GM18499 (cell line): ENCODE data around the gene FKBP2.

Source experiments
- ATAC-seq: cut with Tn5 transposase; IDR thresholded peaks from one replicate; pipeline ENCODE4 v1.9.1; 2021; ENCODE audit warnings: moderate number of reproducible peaks; ENCODE audit not compliant: insufficient read depth, unreplicated experiment

FKBP2 gene

GRCh38 chr11:64278576-64279190 lies 37.8 kb downstream of the FKBP2 start:
- ATAC-seq = no peak

- no peak for ATAC-seq
Measured at GRCh38 chr11:64281957-64282770, 41.3 kb downstream of the FKBP2 start.

GRCh38 chr11:64283092-64283491 lies 42.2 kb downstream of the FKBP2 start:
- no peak for ATAC-seq

- ATAC-seq = peak; percentile 38
Measured at GRCh38 chr11:64284048-64284961, 43.4 kb downstream of the FKBP2 start, which contains the start of gene BAD. Gene BAD, minus strand, starts transcription at chr11:64284665. Its CDS starts 297 bp downstream, at chr11:64284368.

- ATAC-seq = peak; percentile 40
Measured at GRCh38 chr11:64284962-64285884, 44.3 kb downstream of the FKBP2 start, which contains the start of gene GPR137. Gene GPR137, plus strand, starts transcription at chr11:64285848. Its CDS starts 677 bp downstream, at chr11:64286525.

GRCh38 chr11:64285885-64286800 lies 45.2 kb downstream of the FKBP2 start:
- no peak for ATAC-seq

- no peak for ATAC-seq
Measured at GRCh38 chr11:64286801-64287159, 45.9 kb downstream of the FKBP2 start.

GRCh38 chr11:64287676-64288352 lies 46.9 kb downstream of the FKBP2 start:
- no peak for ATAC-seq

GRCh38 chr11:64288353-64288750 lies 47.5 kb downstream of the FKBP2 start:
- no peak for ATAC-seq

GRCh38 chr11:64289002-64289564 lies 48.2 kb downstream of the FKBP2 start:
- no peak for ATAC-seq

- ATAC-seq = no peak
Measured at GRCh38 chr11:64290352-64291261, 49.7 kb downstream of the FKBP2 start.

GRCh38 chr11:64291262-64291751 lies 50.4 kb downstream of the FKBP2 start, which contains the start of gene KCNK4:
Gene KCNK4, plus strand, starts transcription at chr11:64291302. Its CDS starts 1,717 bp downstream, at chr11:64293019.
- ATAC-seq = no peak

- no peak for ATAC-seq
Measured at GRCh38 chr11:64291752-64292459, 51.0 kb downstream of the FKBP2 start.

- no peak for ATAC-seq
Measured at GRCh38 chr11:64292460-64293254, 51.8 kb downstream of the FKBP2 start.
